Measurements from ENCODE around the gene ADAMTSL5. TPM values are rescaled to one million over a fixed set of nuclear protein-coding genes. Genes with fewer than 3 reads are reported as not detected.

Gene ADAMTSL5
- total and polyA plus RNA-seq, 4 donors: 0.09 to 1.8 (median 1.1) TPM

DNA sequence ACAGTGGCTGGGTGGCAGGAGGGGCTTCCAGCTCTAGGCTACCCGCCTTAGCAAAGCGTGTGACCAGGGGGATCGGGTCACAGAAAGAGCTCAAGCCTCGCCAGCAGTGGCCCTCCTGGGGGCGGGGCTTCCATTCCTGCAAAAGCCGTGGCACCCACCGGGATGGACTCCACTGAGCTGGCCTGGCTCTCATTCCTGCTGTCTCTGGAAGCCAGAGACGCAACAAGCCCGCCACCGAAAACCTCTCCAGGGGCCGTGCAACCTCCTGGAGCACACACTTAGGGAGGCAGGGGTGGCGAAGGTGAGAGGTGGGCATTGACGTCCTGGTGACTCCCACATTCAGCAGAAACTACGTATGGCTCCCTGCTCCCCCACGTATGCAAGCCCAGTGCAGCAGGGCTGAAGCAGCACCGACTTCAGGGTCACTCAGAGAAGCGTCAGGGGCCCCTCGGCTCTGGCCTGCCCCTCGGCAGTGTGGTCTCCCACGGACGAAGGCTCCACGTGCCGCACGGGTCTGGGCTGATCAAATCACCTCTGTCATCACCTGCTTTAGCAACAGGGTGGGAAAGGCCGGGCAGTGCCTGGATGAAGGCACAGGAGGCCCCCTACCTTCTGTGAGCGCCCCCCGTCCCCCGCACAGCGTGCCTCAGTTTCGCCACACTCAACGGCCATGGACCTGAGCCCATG lies 36.9 kb downstream of the ADAMTSL5 start:
- TF ChIP-seq HNF4A (conservative IDR thresholded peaks at IDR 0.05): no peak
- no peak for TF ChIP-seq JUND (IDR thresholded peaks at IDR 0.05)
- TF ChIP-seq RXRA (IDR thresholded peaks at IDR 0.05): no peak
- TF ChIP-seq, protein P1, sequence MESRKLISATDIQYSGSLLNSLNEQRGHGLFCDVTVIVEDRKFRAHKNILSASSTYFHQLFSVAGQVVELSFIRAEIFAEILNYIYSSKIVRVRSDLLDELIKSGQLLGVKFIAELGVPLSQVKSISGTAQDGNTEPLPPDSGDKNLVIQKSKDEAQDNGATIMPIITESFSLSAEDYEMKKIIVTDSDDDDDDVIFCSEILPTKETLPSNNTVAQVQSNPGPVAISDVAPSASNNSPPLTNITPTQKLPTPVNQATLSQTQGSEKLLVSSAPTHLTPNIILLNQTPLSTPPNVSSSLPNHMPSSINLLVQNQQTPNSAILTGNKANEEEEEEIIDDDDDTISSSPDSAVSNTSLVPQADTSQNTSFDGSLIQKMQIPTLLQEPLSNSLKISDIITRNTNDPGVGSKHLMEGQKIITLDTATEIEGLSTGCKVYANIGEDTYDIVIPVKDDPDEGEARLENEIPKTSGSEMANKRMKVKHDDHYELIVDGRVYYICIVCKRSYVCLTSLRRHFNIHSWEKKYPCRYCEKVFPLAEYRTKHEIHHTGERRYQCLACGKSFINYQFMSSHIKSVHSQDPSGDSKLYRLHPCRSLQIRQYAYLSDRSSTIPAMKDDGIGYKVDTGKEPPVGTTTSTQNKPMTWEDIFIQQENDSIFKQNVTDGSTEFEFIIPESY (IDR thresholded peaks at IDR 0.05): no peak
- no peak for TF ChIP-seq RAD21 (IDR thresholded peaks at IDR 0.05)
- TF ChIP-seq, protein P2, sequence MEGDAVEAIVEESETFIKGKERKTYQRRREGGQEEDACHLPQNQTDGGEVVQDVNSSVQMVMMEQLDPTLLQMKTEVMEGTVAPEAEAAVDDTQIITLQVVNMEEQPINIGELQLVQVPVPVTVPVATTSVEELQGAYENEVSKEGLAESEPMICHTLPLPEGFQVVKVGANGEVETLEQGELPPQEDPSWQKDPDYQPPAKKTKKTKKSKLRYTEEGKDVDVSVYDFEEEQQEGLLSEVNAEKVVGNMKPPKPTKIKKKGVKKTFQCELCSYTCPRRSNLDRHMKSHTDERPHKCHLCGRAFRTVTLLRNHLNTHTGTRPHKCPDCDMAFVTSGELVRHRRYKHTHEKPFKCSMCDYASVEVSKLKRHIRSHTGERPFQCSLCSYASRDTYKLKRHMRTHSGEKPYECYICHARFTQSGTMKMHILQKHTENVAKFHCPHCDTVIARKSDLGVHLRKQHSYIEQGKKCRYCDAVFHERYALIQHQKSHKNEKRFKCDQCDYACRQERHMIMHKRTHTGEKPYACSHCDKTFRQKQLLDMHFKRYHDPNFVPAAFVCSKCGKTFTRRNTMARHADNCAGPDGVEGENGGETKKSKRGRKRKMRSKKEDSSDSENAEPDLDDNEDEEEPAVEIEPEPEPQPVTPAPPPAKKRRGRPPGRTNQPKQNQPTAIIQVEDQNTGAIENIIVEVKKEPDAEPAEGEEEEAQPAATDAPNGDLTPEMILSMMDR (IDR thresholded peaks at IDR 0.05; ENCODE audit: low read depth, low read length, missing input control): no peak
- no peak for TF ChIP-seq HNF4G (IDR thresholded peaks at IDR 0.05)
- TF ChIP-seq, protein P3, sequence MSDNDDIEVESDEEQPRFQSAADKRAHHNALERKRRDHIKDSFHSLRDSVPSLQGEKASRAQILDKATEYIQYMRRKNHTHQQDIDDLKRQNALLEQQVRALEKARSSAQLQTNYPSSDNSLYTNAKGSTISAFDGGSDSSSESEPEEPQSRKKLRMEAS (IDR thresholded peaks at IDR 0.05): no peak
- TF ChIP-seq EGR1 (IDR thresholded peaks at IDR 0.05; ENCODE audit: low read depth in 2 of 2): no peak
- no peak for TF ChIP-seq SP1 (IDR thresholded peaks at IDR 0.05)
- Histone ChIP-seq H3K27me3 (ENCODE audit: control insufficient read depth in 4 of 4, insufficient read depth in 4 of 4, low read length in 3 of 4) (peaks cover 0 to 6% (median 0%) of the 10 kb centered on the region in 4 donors), H3K4me1 (ENCODE audit: control insufficient read depth in 4 of 4, insufficient read depth in 4 of 4, low read length in 3 of 4) (peaks cover 3 to 28% (median 19%) of the 10 kb centered on the region in 4 donors), H3K9ac (ENCODE audit: low read depth in 1 of 2, low read length in 2 of 2) (no peak overlapping the region), H3K9me3 (ENCODE audit: control insufficient read depth in 4 of 4, low read length in 3 of 4) (no peaks in the 10 kb centered on the region), H3K36me3 (ENCODE audit: control insufficient read depth in 4 of 4, insufficient read depth in 3 of 4, low read depth in 1 of 4, low read length in 3 of 4) (peaks cover 0 to 6% (median 0%) of the 10 kb centered on the region in 4 donors), H3K27ac (ENCODE audit: low read depth in 1 of 2, low read length in 2 of 2) (no peak overlapping the region), H3K4me3 (ENCODE audit: low read depth in 1 of 3, low read length in 3 of 3) (no peak overlapping the region)
- no peak for DNase-seq (ENCODE audit: low spot score)
- 96% methylated on average over 31 of the region's 31 CpGs for WGBS

DNA sequence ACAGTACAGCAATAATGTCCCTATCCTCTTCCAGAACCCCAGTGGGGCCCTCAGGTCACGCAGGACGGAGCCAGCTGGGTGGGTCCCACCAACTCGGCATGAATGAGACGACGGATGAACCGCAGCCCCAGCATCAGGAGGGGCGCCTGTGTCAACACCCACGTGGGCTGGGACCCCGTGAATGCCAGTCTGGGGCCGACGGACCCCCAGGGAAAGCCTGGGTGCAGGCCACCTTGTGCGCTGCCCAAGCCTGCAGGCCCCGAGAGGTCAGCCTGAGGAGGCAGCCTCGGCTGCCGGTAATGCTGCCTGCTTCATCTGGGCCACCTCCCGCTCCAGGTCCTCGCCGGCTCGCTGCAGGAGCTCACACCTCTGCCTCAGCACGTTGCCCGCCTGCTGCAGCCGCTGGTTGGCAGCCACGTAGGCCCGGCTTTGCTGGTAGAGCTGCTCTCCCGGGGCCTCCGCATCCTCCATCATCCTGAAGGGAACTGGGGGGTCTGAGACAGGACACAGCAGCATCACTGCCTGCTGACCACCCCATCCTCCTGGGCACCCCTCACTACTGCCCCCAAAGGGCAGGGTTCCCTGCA lies 38.0 kb downstream of the ADAMTSL5 start:
- TF ChIP-seq RAD21 (IDR thresholded peaks at IDR 0.05) (no peak), JUND (IDR thresholded peaks at IDR 0.05) (no peak), FOXA2 (IDR thresholded peaks at IDR 0.05) (no peak), EGR1 (IDR thresholded peaks at IDR 0.05; ENCODE audit: low read depth in 2 of 2) (no peak), TAF1 (conservative IDR thresholded peaks at IDR 0.05) (no peak), FOXA1 (IDR thresholded peaks at IDR 0.05) (no peak), YY1 (IDR thresholded peaks at IDR 0.05) (no peak)
- TF ChIP-seq, protein P3 (IDR thresholded peaks at IDR 0.05): no peak
- TF ChIP-seq, protein P1 (IDR thresholded peaks at IDR 0.05): no peak
- DNase-seq (ENCODE audit: low spot score): no peak
- 94% methylated on average over 26 of the region's 26 CpGs for WGBS
- Histone ChIP-seq H3K27me3 (ENCODE audit: control insufficient read depth in 4 of 4, insufficient read depth in 4 of 4, low read length in 3 of 4) (peaks cover 0 to 7% (median 2%) of the 10 kb centered on the region in 4 donors), H3K4me1 (ENCODE audit: control insufficient read depth in 4 of 4, insufficient read depth in 4 of 4, low read length in 3 of 4) (peaks cover 14 to 39% (median 29%) of the 10 kb centered on the region in 4 donors), H3K27ac (ENCODE audit: low read depth in 1 of 2, low read length in 2 of 2) (no peak overlapping the region), H3K9me3 (ENCODE audit: control insufficient read depth in 4 of 4, low read length in 3 of 4) (no peaks in the 10 kb centered on the region), H3K9ac (ENCODE audit: low read depth in 1 of 2, low read length in 2 of 2) (no peak overlapping the region), H3K4me3 (ENCODE audit: low read depth in 1 of 3, low read length in 3 of 3) (no peak overlapping the region), H3K36me3 (ENCODE audit: control insufficient read depth in 4 of 4, insufficient read depth in 3 of 4, low read depth in 1 of 4, low read length in 3 of 4) (peaks cover 0 to 6% (median 0%) of the 10 kb centered on the region in 4 donors)

All from liver (tissue), 9 donors.